Measurements from ENCODE around the gene ST7.

DNA sequence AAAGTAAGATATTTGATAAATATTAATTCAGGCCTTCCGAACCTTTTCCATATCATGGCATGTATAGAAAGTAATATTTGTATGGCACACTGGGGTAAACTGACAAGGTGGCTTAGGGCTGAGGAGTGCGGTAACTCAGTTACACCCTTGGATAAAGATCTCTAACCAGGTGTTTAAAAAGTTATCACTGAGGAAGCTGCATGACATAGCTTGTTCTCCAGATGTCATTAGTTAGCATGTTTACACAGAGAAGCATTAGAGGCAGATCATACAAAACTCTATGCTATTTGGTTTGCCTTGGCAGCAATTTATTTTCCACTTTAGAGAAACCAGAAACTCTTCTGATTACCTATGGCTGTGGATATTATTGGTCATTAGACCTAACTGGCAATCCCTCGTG lies 118.2 kb downstream of the ST7 start:
- TF ChIP-seq, protein P1, sequence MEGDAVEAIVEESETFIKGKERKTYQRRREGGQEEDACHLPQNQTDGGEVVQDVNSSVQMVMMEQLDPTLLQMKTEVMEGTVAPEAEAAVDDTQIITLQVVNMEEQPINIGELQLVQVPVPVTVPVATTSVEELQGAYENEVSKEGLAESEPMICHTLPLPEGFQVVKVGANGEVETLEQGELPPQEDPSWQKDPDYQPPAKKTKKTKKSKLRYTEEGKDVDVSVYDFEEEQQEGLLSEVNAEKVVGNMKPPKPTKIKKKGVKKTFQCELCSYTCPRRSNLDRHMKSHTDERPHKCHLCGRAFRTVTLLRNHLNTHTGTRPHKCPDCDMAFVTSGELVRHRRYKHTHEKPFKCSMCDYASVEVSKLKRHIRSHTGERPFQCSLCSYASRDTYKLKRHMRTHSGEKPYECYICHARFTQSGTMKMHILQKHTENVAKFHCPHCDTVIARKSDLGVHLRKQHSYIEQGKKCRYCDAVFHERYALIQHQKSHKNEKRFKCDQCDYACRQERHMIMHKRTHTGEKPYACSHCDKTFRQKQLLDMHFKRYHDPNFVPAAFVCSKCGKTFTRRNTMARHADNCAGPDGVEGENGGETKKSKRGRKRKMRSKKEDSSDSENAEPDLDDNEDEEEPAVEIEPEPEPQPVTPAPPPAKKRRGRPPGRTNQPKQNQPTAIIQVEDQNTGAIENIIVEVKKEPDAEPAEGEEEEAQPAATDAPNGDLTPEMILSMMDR (IDR thresholded peaks at IDR 0.05): no peak
- no peak for TF ChIP-seq EP300 (IDR thresholded peaks at IDR 0.05)
- TF ChIP-seq POLR2A (IDR thresholded peaks at IDR 0.05): no peak

Data from tibial nerve (tissue), 4 donors.